ENCODE data around the gene SLC27A2.

Gene SLC27A2

GRCh38 chr15:50190723-50191122, 8.7 kb downstream of the SLC27A2 start:
- DNase-seq (ENCODE audit: low read depth in 2 of 2), result no peak

DNA sequence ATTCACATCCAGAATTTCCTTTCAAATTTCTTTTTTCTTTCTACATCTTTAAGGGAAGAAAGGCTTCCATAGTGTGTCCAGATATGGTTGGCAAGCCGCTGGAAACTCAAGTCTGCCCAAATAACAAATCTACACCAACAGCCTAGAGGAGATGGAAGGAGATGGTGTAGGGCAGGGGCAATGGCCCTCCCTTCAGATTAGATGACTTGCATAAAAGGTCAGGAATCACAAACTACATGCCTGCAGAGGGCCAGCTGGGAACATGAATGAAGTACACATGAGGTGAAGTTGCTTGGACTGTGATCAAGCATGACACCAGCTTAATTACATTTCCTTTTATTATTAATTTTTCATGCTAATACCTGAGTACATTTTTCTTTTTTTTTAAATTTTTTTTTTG, 10.2 kb downstream of the SLC27A2 start:
- no peak for DNase-seq (ENCODE audit: low read depth in 2 of 2)

DNA sequence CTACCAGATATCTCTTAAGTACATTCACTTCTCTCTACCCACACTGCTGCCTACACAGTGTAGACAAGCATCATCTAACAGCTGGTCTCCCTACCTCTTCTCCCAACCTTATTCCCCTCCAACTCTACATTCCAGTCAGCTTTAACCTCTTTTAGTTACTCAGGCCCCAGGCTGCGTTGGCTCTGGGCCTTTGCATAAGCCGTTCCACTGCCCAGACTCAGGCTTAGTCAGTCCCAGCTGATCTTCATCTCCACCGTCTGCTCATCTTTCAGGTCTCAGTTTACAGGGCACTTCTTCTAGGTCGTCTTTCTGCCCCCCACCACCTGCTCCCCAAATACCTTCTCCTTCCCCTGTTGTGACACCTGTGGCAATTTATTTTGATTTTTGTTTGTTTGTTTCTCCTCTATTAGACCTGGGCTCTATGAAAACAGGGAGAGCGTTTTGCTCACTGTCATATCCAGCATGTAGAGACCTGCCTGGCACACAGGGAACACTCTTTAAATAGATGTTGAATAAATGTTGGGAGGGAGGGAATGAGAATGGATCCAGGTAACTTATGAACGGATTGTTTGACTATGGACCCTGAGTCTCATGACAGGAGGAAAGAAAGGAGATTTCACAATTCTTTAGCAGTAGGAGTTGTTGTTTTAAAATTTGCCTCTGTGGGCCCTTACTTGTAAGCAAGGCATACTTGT, 11.1 kb downstream of the SLC27A2 start:
- DNase-seq (ENCODE audit: low read depth in 2 of 2), result no peak

DNA sequence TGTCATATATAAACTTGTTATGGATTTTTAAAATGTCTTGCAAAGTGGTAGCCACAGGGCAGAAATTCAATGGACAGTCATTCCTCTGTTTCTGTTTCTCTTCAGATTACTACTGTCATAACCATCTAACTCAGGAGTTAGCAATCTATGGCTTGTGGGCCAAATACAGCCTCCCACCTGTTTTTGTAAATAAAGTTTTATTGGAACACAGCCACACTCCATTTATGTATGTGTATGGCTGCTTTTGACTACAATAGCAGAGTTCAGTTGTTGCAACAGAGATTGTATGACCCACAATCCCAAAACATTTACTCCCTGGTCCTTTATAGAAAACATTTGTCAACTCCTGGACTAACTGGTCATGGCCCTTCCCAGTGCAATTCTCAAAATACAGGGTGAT, 20.0 kb downstream of the SLC27A2 start:
- no peak for DNase-seq (ENCODE audit: low read depth in 2 of 2)

GRCh38 chr15:50206020-50206419, 24.0 kb downstream of the SLC27A2 start:
- DNase-seq (ENCODE audit: low read depth in 2 of 2), result no peak

- DNase-seq (ENCODE audit: low read depth in 2 of 2), result no peak
Observed at GRCh38 chr15:50209809-50210208, 27.8 kb downstream of the SLC27A2 start.

DNA sequence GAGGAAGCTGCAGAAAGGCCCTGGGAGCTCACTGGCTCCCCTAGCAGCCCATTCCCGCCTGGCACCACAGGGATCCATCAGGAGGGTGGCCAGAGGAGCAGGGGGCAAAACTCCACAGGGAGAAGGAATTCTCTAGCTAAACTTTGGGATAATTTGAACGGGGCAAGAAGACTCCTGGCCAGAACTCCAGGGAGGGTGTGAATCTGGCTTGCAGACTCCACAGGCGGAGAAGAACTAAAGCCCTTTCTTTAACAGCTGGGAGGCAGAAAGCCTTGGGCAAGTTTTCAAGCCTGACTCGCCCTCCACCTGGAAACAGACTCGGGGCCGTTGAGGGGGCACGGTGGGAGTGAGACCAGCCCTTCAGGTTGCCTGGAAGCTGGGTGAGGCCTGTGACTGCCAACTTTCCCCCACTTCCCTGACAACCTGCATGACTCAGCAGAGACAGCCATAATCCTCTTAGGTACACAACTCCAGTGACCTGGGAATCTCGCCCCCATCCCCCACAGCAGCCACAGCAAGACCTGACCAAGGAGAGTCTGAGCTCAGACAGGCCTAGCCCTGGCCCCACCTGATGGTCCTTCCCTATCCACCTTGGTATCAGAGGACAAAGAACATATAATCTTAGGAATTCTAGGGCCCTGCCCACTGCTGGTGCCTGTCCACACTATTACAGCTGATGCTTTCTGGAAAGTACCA, 28.6 kb downstream of the SLC27A2 start:
- DNase-seq (ENCODE audit: low read depth in 2 of 2), result no peak

DNA sequence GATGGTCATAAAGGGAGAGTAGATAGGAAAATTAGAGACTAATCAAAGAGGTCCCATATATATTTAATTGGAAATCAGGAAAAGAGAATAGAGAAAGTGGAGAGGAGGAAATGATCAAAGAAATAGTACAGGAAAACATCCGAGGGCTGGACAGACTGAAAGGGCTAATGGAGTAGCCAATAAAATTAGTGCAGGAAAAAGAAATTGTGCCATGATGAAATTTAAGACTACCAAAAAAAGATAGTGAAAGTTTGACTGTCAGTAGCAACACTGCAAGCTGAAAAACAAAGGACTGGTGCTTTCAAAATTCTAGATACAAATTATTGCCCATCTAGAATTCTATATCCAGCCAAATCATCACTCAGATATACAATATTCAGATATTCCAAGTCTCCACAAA, 36.3 kb downstream of the SLC27A2 start:
- DNase-seq (ENCODE audit: low read depth in 2 of 2), result no peak

- no peak for DNase-seq (ENCODE audit: low read depth in 2 of 2)
Observed at GRCh38 chr15:50218691-50219090, 36.7 kb downstream of the SLC27A2 start.

DNA sequence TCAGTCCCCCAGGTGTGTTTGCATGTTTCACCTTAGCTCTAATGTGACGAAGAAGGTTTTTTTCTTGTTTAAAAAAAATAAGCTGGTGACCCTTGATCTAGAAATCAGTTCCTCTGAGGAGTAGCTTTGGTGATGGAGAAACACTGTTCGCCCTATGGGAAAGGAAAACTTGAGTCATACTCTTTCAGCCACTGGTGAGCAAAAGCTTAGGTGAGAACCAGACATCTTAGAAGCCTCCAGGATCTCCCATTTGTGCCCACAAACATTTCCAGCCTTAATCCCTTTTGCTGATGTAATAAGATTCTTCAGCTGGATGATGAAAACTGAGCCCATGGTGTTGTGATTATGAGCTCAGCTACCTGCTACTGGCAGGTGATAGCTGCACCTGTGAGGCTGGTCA, 37.8 kb downstream of the SLC27A2 start:
- no peak for DNase-seq (ENCODE audit: low read depth in 2 of 2)

DNA sequence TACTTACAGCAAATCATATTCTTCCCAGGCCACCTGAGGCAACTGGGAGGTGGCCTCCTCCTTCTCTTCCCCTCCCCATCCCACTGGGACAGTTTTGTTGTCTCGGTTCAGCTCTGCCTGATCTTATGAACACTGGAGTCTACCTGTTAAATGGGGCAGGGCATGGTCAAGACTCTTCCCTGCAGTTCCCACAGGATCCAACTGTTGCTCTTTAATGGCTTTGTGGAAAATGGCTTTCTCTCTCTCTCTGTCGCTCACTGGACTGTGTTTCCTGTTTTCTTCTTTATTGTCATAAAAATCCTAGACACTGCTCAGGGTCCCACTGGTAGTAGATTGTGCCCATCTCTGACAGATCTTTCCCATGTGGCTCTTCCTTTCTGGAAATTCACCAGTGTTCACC, 40.2 kb downstream of the SLC27A2 start:
- no peak for DNase-seq (ENCODE audit: low read depth in 2 of 2)

DNA sequence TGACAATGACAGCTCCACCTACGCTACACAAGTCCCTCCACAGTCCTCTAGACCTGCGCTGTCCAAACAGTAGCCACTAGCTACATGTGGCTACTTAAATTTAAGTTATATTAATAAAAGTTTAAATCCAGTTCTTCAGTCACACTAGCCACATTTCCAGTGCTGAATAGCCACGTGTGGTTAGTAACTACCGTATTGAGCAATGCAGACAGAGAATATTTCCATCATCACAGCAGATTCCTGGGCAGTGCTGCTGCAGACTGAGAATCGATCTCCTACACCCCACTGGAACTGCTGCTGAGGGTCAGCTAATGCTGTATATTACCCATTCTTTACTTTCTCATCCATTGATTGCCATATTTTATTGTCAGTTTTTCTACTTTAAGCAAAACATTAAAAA, 42.6 kb downstream of the SLC27A2 start:
- DNase-seq (ENCODE audit: low read depth in 2 of 2), result no peak

GRCh38 chr15:50225057-50225456, 43.1 kb downstream of the SLC27A2 start:
- no peak for DNase-seq (ENCODE audit: low read depth in 2 of 2)

GRCh38 chr15:50225938-50226337, 43.9 kb downstream of the SLC27A2 start:
- no peak for DNase-seq (ENCODE audit: low read depth in 2 of 2)

DNA sequence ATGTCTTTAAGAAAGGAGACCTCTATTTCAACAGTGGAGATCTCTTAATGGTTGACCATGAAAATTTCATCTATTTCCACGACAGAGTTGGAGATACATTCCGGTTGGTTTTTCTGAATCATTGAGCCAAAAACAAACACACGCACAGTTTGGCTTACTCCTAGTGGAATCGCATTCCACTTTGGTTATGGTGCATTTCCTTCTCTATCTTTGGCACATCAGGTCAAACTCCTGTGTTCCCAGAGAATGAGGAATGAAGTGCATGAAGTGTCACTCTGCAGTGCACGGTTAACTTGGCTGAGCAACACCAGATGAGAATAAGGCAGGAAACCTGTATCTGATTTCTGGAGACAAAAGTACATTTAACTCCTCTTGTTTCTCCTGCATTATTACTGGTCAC, 45.1 kb downstream of the SLC27A2 start:
- DNase-seq (ENCODE audit: low read depth in 2 of 2), result no peak

- no peak for DNase-seq (ENCODE audit: low read depth in 2 of 2)
Observed at GRCh38 chr15:50228866-50229265, 46.9 kb downstream of the SLC27A2 start.

DNA sequence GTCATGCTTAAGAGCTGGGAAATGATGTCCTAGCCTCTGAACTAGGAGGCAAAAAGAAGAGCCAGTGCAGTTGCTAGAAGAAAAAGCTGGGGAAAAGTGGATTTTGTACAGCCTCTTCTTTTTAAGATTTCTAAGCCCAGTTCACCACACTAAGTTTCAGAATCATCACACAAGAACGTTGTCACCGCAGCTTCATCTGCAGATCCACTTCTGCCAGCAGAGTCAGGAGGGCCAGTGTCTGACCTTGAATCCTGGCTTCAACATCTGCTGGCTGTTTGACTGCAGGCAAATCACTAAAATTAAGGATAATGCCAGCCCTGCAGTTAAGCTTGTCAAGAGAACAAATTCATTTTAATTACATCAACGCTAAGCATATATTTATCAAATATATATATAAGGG, 47.3 kb downstream of the SLC27A2 start:
- DNase-seq (ENCODE audit: low read depth in 2 of 2), result no peak

DNA sequence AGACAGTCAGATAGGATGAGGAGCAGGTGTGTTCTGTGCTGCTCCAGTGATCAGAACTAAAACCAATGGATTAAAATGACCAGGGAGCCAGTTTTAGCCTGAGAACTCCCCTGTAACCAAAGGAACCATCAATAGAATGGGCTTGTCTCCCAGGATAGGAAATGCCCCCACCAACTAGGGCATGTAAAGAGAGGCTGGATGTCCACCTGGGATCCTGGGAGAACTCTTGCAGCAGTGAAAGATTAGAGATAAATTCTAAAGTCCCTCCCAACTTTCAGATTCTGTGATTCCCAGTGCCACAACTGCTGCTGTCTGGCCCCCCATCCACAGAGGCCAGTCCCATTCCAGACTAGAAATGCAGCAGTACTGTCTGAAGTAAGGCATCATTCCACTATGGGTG, 49.8 kb downstream of the SLC27A2 start:
- no peak for DNase-seq (ENCODE audit: low read depth in 2 of 2)

DNA sequence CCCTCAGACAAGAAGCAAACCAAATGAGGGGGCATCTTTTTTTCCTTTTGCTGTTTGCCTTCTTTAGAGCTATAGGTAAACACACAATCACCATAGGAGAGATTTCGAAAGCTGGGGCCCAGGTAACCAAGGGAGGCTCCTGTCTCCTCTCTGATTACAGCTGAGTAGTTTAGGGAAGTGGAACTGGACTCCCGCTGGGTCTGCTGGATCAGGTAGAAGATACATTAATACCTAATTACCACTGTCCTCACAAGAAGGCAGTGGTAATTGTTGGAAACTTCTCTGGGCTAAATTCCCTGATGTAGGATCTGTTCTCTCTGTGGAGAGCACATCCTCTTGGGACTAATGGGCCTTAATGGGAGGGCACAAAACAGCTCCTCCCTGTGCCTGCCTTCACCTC, 50.8 kb downstream of the SLC27A2 start:
- DNase-seq (ENCODE audit: low read depth in 2 of 2), result no peak

- no peak for DNase-seq (ENCODE audit: low read depth in 2 of 2)
Observed at GRCh38 chr15:50233192-50233736, 51.3 kb downstream of the SLC27A2 start.

DNA sequence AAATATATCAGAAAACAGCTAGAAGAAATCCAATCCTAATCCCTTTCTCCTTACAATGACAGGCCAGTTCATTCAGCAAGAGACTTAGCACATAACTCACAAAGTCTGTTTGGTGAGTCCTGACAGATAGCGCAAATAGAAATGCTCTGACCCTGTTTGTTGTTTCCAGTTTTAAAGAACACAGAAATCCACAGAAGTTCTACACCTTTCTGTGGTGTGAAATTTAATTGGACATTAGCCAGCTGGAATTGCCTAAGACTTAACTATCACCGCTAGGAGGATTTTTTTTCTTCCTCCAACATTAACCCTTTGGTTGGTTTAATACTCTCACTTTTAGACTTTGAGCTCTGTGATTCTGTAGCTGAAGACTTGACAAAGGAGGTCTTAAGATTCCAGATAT, 52.8 kb downstream of the SLC27A2 start:
- DNase-seq (ENCODE audit: low read depth in 2 of 2), result no peak

GRCh38 chr15:50235794-50236193, 53.8 kb downstream of the SLC27A2 start:
- DNase-seq (ENCODE audit: low read depth in 2 of 2), result no peak

- no peak for DNase-seq (ENCODE audit: low read depth in 2 of 2)
Observed at GRCh38 chr15:50236433-50236832, 54.4 kb downstream of the SLC27A2 start.

Data from stimulated activated CD4-positive, alpha-beta T cell treated with anti-CD3 and anti-CD28 coated beads, Interleukin-1b, Interleukin-23, amount 100 ng/mL, for 4 hours (primary cell).